Left ventricle myocardium inferior (tissue), 1 donor: ENCODE data around the gene USP34. TPM values are rescaled to one million over a fixed set of nuclear protein-coding genes. Genes with fewer than 3 reads are reported as not detected.
"Not testable (repeated sequence)": the region's sequence is repeated elsewhere in the genome, so short reads cannot be mapped to it uniquely, and the experiment has no call there.

Experiments used
- DNase-seq: peaks from one replicate; pipeline ENCODE4 v3.0.0-alpha.2; 2020
- H3K27ac ChIP-seq: fragments of 200-600 bp; replicated peaks from 2 replicates; pipeline ENCODE4 v1.8.0; 2021
- H3K27me3 ChIP-seq: fragments of 200-600 bp; 2 replicates; pipeline ENCODE4 v1.8.0; 2021; ENCODE audit warnings: low read depth
- H3K36me3 ChIP-seq: fragments of 200-600 bp; 2 replicates; pipeline ENCODE4 v1.8.0; 2021
- H3K4me1 ChIP-seq: fragments of 200-600 bp; 2 replicates; pipeline ENCODE4 v1.8.0; 2021
- H3K4me3 ChIP-seq: fragments of 200-600 bp; 2 replicates; pipeline ENCODE4 v1.8.0; 2021; ENCODE audit warnings: mild to moderate bottlenecking, moderate library complexity
- H3K9me3 ChIP-seq: fragments of 200-600 bp; replicated peaks from 2 replicates; pipeline ENCODE4 v1.8.0; 2021
- CTCF ChIP-seq: fragments of 200-600 bp; IDR thresholded peaks from 2 replicates; pipeline ENCODE4 v1.8.0; 2021; ENCODE audit warnings: antibody characterized with exemption, mild to moderate bottlenecking, borderline replicate concordance
- intact Hi-C: fragments of 100-400 bp; cut with micrococcal nuclease; formaldehyde crosslinking; loops from one replicate; pipeline ENCODE4 v1.11.0; 2022
- total RNA-seq: library from RNA; stranded (reverse); fragmentation: NEBNext Ultra II Directional; extraction: Animal tissue kit (Norgen Biotek cat#: 25700); gene quantifications from one replicate; pipeline ENCODE4 v1.2.1, GENCODE V29; 2021
- donor health status: DM: no; HTN: yes; CAD: no; lungs with severe emphysema.

The USP34 gene
- total RNA-seq, 1 donor from 2014 or later = 50.0 TPM

GRCh38 chr2:61214171-61214570, 256.7 kb downstream of the USP34 start:
- Histone ChIP-seq H3K4me1 (no peaks in the 10 kb centered on the region), H3K27ac (no peak overlapping the region), H3K36me3 (peaks cover 80% of the 10 kb centered on the region), H3K9me3 (no peaks in the 10 kb centered on the region), H3K27me3 (no peaks in the 10 kb centered on the region), H3K4me3 (no peak overlapping the region)
- no peak for DNase-seq
- no peak for TF ChIP-seq CTCF
- intact Hi-C loops = no loop called here

DNA sequence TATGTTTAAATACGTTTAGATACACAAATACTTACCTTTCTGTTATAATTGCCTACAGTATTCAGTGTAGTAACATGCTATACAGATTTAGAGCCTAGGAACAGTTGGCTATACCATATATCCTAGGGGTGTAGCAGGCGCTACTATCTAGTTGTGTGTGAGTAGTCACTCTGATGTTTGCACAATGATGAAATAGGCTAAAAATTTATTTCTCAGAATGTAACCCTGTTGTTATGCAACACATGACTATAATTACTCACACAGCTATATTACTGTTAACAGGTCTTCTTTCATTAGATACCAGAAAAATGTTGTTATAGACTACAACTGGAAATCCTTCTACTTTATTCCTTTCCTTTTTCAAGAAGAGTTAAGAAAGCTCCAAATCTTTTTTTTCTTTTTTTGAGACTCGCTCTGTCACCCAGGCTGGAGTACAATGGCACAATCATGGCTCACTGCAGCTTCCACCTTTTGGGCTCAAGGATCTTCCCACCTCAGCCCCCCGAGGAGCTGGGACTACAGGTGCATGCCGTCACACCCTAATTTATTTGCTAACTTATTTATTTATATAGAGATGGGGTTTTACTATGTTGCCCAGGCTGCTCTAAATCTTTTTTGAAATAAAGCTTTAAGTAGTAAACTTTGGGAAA, 260.4 kb downstream of the USP34 start:
- Histone ChIP-seq H3K4me1 (no peaks in the 10 kb centered on the region), H3K4me3 (no peak overlapping the region), H3K27me3 (no peaks in the 10 kb centered on the region), H3K9me3 (no peaks in the 10 kb centered on the region), H3K27ac (no peak overlapping the region), H3K36me3 (peaks cover 87% of the 10 kb centered on the region)
- TF ChIP-seq CTCF = no peak
- intact Hi-C loops = no loop called here
- no peak for DNase-seq

GRCh38 chr2:61205132-61205531, 265.8 kb downstream of the USP34 start:
- Histone ChIP-seq H3K27ac (no peak overlapping the region), H3K36me3 (peaks cover 96% of the 10 kb centered on the region), H3K4me1 (no peaks in the 10 kb centered on the region), H3K27me3 (no peaks in the 10 kb centered on the region), H3K9me3 (no peaks in the 10 kb centered on the region), H3K4me3 (no peak overlapping the region)
- intact Hi-C loops = no loop called here
- no peak for TF ChIP-seq CTCF
- DNase-seq = no peak

GRCh38 chr2:61196671-61197070, 274.2 kb downstream of the USP34 start:
- H3K4me3 ChIP-seq = no peak overlapping the region
- no peak for TF ChIP-seq CTCF
- intact Hi-C loops = no loop called here
- H3K9me3 ChIP-seq = no peaks in the 10 kb centered on the region
- H3K27ac ChIP-seq = no peak overlapping the region
- no peak for DNase-seq
- peaks cover 13% of the 10 kb centered on the region for H3K4me1 ChIP-seq
- peaks cover 58% of the 10 kb centered on the region for H3K36me3 ChIP-seq
- no peaks in the 10 kb centered on the region for H3K27me3 ChIP-seq

DNA sequence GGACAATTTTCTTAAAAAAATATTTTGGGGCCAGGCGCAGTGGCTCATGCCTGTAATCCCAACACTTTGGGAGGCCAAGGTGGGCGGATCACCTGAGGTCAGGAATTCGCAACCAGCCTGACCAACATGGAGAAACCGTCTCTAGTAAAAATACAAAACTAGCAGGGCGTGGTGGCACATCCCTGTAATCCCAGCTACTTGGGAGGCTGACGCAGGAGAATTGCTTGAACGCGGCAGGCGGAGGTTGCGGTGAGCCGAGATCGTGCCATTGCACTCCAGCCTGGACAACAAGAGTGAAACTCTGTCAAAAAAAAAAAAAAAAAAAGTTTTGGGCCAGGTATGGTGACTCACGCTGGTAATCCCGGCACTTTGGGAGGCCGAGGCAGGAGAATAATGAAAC, 276.2 kb downstream of the USP34 start:
- peaks cover 57% of the 10 kb centered on the region for H3K36me3 ChIP-seq
- H3K4me1 ChIP-seq = peaks cover 16% of the 10 kb centered on the region
- H3K27me3 ChIP-seq, DNase-seq, H3K9me3 ChIP-seq, H3K4me3 ChIP-seq, intact Hi-C loops, H3K27ac ChIP-seq: not testable (repeated sequence)

DNA sequence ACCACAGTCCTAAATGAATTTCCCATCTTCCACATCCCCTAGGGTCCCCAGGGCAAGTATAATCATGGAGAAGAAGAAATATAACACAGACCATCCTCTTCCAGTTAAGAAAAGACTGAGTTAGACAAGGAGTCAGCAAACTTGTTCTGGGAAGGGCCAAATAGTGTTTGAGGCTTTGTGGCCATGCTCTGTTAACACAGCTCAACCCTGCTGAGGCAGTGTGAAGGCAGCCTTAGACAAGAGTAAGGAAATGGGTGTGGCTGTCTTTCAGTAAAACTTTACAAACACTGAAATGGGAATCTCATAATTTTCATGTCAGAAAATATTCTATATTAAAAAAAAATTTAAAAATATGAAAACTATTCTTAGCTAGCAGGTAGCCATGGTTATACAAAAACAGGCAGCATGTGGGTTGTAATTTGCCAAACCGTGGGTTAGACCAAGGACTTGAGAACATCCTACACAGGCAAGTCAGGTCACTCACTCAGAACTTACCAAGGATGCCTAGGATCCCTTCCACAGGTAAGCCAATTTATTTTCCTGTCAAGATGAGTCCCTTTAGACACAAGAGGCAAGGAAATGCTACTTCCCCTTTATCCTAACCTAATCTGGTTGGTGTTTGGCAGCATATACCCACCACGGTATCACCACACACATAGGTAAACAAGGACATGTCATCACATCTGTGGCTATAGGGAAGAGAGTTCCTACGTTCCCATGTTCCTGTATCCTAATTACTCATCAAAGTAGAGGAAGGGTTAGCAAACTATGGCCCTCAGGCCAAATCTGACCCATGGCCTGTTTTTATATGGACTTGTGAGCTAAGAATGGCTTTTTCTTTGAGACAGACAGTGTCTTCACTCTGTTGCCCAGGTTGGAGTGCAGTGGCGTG, 277.0 kb downstream of the USP34 start:
- no peak for DNase-seq
- intact Hi-C loops = no loop called here
- TF ChIP-seq CTCF = no peak
- H3K4me3 ChIP-seq = no peak overlapping the region
- no peak overlapping the region for H3K27ac ChIP-seq
- H3K27me3 ChIP-seq = no peaks in the 10 kb centered on the region
- H3K9me3 ChIP-seq = no peaks in the 10 kb centered on the region
- peaks cover 16% of the 10 kb centered on the region for H3K4me1 ChIP-seq
- peaks cover 58% of the 10 kb centered on the region for H3K36me3 ChIP-seq
